GM12878 (cell line): ENCODE results near the gene OR11H7.

Source experiments
- CTCF ChIP-seq, 3 experiments: IDR thresholded peaks in 2 of 3; conservative IDR thresholded peaks in 1 of 3; 2 replicates each; pipeline ENCODE4 v1.5.1; 2011; ENCODE audit warnings: low read depth in 3 of 3, low read length in 3 of 3, mild to moderate bottlenecking in 3 of 3, control low read depth in 2 of 3, moderate library complexity in 2 of 3, inconsistent platforms in 1 of 3, mixed read lengths in 1 of 3; ENCODE audit not compliant: control insufficient read depth in 2 of 3, insufficient read depth in 1 of 3; ENCODE audit errors: extremely low read depth in 1 of 3
- EZH2 ChIP-seq: IDR thresholded peaks from 2 replicates; pipeline ENCODE4 v1.6.1; 2012; ENCODE audit warnings: low read depth, mild to moderate bottlenecking, control low read depth, inconsistent platforms, low read length, borderline replicate concordance; ENCODE audit not compliant: control insufficient read depth
- MXI1 ChIP-seq: fragments of 150-350 bp; IDR thresholded peaks from 2 replicates; pipeline ENCODE4 v1.6.1; 2011; ENCODE audit warnings: low read depth, mild to moderate bottlenecking, inconsistent platforms, low read length, improper control_type of control experiment
- MYC ChIP-seq: IDR thresholded peaks from 2 replicates; pipeline ENCODE4 v1.6.1; 2011; ENCODE audit warnings: mild to moderate bottlenecking, low read length, moderate library complexity, inconsistent platforms; ENCODE audit not compliant: insufficient read depth, insufficient replicate concordance, insufficient read length, severe bottlenecking
- POLR2A ChIP-seq: IDR thresholded peaks from 2 replicates; pipeline ENCODE4 v1.6.1; 2011; ENCODE audit warnings: low read depth, mild to moderate bottlenecking, low read length
- TAF1 ChIP-seq: IDR thresholded peaks from 2 replicates; pipeline ENCODE4 v1.6.1; 2011; ENCODE audit warnings: mild to moderate bottlenecking, low read depth, low read length, borderline replicate concordance

- TF ChIP-seq POLR2A, result no peak
- TF ChIP-seq TAF1, result no peak
- no peak for TF ChIP-seq CTCF (IDR thresholded peaks at IDR 0.05 in 2 of 3, conservative IDR thresholded peaks at IDR 0.05 in 1 of 3; ENCODE audit: control insufficient read depth in 2 of 3, extremely low read depth in 1 of 3, insufficient read depth in 1 of 3, low read depth in 3 of 3, low read length in 3 of 3)
- TF ChIP-seq EZH2, result no peak
- no peak for TF ChIP-seq MXI1
- no peak for TF ChIP-seq MYC
Measured at GRCh38 chr14:20190596-20190995, 38.2 kb upstream of the OR11H7 start, which contains the start of gene OR11G2.
